ENCODE data around the gene TSPAN1.

The TSPAN1 gene

GRCh38 chr1:46179138-46180081 lies 4.5 kb downstream of the TSPAN1 start:
- peak; percentile 87 for TF ChIP-seq CTCF (IDR thresholded peaks at IDR 0.05; ENCODE audit: insufficient read depth, low read depth, low read length, missing control alignments)
- peak; percentile 82 for DNase-seq (ENCODE audit: low read depth)
- no peak overlapping the region for H3K4me3 ChIP-seq (ENCODE audit: low read depth, low read length)

GRCh38 chr1:46180082-46180616 lies 5.3 kb downstream of the TSPAN1 start:
- H3K4me3 ChIP-seq (ENCODE audit: low read depth, low read length), result no peak overlapping the region
- peak; percentile 50 for DNase-seq (ENCODE audit: low read depth)
- peak; percentile 28 for TF ChIP-seq CTCF (IDR thresholded peaks at IDR 0.05; ENCODE audit: insufficient read depth, low read depth, low read length, missing control alignments)

GRCh38 chr1:46181343-46182260 lies 6.7 kb downstream of the TSPAN1 start:
- no peak overlapping the region for H3K4me3 ChIP-seq (ENCODE audit: low read depth, low read length)
- TF ChIP-seq CTCF (IDR thresholded peaks at IDR 0.05; ENCODE audit: insufficient read depth, low read depth, low read length, missing control alignments), result no peak
- no peak for DNase-seq (ENCODE audit: low read depth)

- no peak for TF ChIP-seq CTCF (IDR thresholded peaks at IDR 0.05; ENCODE audit: insufficient read depth, low read depth, low read length, missing control alignments)
- no peak overlapping the region for H3K4me3 ChIP-seq (ENCODE audit: low read depth, low read length)
- DNase-seq (ENCODE audit: low read depth), result no peak
These were observed 8.4 kb downstream of the TSPAN1 start for GRCh38 chr1:46183079-46183847.

GRCh38 chr1:46183926-46184557 lies 9.2 kb downstream of the TSPAN1 start:
- H3K4me3 ChIP-seq (ENCODE audit: low read depth, low read length), result no peak overlapping the region
- no peak for TF ChIP-seq CTCF (IDR thresholded peaks at IDR 0.05; ENCODE audit: insufficient read depth, low read depth, low read length, missing control alignments)
- peak; percentile 70 for DNase-seq (ENCODE audit: low read depth)

All from GM12865 (cell line).